GM10248 (cell line): ENCODE measurements around the gene CHCHD6.
"Not testable (repeated sequence)": the region's sequence is repeated elsewhere in the genome, so short reads cannot be mapped to it uniquely, and the experiment has no call there.

Experiments
- CTCF ChIA-PET: fragments of 300-600 bp; sonication (Branson Sonifier 250); formaldehyde crosslinking; extraction: SDS; loops from one replicate; lab custom pipeline; 2021; ENCODE audit warnings: antibody characterized with exemption; lab: Yijun Ruan, JAX
- POLR2A ChIA-PET: fragments of 350-650 bp; sonication (Branson Sonifier 250); formaldehyde crosslinking; extraction: SDS; loops from one replicate; lab custom pipeline; 2020; ENCODE audit warnings: antibody characterized with exemption; lab: Yijun Ruan, JAX
- DNase-seq: peaks from one replicate; pipeline ENCODE4 v3.0.0; 2012; ENCODE audit errors: extremely low spot score
- TF ChIP-seq, protein P1 (sequence below): IDR thresholded peaks from 2 replicates; pipeline ENCODE4 v1.5.1; 2012; ENCODE audit warnings: mild to moderate bottlenecking, low read depth; ENCODE audit errors: extremely low read depth, missing control alignments, control extremely low read depth

Gene CHCHD6

DNA sequence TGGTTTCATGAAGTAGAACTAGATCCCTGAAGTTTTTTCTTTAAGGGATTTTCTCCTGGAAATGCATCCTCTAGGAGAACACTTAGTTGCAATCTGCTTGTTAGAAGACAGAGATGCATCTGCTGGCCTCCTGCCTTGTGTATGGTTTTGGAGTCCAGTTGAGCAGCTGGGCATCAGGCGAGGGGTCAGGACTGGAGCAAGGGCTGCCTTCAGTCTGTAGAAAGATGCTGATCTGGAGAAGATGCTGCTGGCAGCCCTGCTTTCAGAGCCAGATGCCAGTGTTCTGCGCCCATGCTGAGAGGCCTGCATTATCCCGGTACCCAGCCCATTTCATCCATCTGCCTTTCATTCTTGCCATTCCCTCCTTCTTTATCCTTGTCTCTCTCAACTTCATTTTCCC, 77.4 kb downstream of the CHCHD6 start:
- CTCF ChIA-PET = no interaction called here
- POLR2A ChIA-PET = no interaction called here
- no peak for DNase-seq
- TF ChIP-seq, protein P1, sequence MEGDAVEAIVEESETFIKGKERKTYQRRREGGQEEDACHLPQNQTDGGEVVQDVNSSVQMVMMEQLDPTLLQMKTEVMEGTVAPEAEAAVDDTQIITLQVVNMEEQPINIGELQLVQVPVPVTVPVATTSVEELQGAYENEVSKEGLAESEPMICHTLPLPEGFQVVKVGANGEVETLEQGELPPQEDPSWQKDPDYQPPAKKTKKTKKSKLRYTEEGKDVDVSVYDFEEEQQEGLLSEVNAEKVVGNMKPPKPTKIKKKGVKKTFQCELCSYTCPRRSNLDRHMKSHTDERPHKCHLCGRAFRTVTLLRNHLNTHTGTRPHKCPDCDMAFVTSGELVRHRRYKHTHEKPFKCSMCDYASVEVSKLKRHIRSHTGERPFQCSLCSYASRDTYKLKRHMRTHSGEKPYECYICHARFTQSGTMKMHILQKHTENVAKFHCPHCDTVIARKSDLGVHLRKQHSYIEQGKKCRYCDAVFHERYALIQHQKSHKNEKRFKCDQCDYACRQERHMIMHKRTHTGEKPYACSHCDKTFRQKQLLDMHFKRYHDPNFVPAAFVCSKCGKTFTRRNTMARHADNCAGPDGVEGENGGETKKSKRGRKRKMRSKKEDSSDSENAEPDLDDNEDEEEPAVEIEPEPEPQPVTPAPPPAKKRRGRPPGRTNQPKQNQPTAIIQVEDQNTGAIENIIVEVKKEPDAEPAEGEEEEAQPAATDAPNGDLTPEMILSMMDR = no peak

DNA sequence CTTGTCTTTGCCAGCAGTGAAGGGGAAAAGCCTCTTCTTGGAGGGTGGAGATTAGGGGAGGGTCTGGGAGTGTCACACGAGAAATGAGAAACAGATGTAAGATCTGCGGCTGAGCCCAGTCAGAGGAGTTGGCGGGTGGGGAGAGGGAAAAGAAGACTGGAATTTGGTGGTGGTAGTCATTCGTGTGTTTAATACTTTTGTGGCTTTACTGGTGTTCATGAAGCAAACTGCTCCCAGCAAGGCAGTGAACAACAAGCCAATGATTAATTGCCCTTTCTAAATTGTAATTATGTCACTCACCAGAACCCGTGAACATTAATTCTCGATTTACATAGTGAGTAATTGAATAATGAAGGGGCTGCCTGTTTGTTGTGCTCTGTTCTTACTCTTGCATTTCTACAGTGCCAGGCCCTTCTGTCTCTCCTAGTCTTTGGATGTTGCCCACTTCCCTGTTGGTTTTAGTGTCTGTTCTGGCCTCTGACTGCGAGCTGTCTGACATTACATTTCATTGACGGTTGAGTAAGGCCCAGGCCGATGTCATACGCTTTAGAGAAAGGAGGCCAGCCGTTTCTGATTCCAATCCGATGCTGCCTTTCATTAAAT, 78.0 kb downstream of the CHCHD6 start:
- ChIA-PET POLR2A (no interaction called here), CTCF (no interaction called here)
- TF ChIP-seq, protein P1 = no peak
- no peak for DNase-seq

- DNase-seq = no peak
- ChIA-PET CTCF (no interaction called here), POLR2A (no interaction called here)
- TF ChIP-seq, protein P1 = no peak
Measured at GRCh38 chr3:126782536-126782935, 78.5 kb downstream of the CHCHD6 start.

DNA sequence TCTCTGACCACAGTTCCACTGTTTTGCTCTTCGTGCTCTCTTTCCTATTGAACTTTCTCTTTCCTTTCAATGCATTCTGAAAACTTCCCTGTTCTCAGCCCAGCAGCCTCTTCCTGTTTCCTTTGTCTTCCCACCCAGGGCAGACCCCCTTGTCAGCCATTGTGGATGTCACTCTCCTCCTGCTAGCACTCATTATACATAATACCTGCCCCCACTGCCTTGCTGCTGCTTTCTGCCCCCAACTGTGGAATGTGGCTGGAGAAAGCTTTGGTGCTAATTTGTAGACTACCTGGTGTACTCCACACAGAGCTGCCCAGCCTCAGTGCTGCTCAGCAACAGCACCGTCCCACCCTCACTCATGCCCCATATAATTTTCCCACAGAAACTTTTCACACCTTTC, 80.2 kb downstream of the CHCHD6 start:
- TF ChIP-seq, protein P1 = no peak
- CTCF ChIA-PET = interaction anchor here (1.3 to 1.5 kb wide), 2 partner anchors 11 kb away, joined by 3 read pairs; no protein-coding TSS in a partner anchor
- no peak for DNase-seq
- POLR2A ChIA-PET = no interaction called here

GRCh38 chr3:126791320-126791719, 87.3 kb downstream of the CHCHD6 start:
- CTCF ChIA-PET, DNase-seq, POLR2A ChIA-PET: not testable (repeated sequence)

- ChIA-PET POLR2A (no interaction called here), CTCF (interaction anchor here (0.9 kb wide), 1 partner anchor 40 kb away, joined by 3 read pairs; no protein-coding TSS in a partner anchor)
- DNase-seq = no peak
- TF ChIP-seq, protein P1 = no peak
Measured at GRCh38 chr3:126792998-126793397, 89.0 kb downstream of the CHCHD6 start.

GRCh38 chr3:126797563-126797962, 93.5 kb downstream of the CHCHD6 start:
- ChIA-PET CTCF (interaction anchor here (1.3 kb wide), 1 partner anchor 42 kb away, joined by 3 read pairs; no protein-coding TSS in a partner anchor), POLR2A (no interaction called here)

More at GRCh38 chr3:126797563-126797962, 93.5 kb downstream of the CHCHD6 start:
- no peak for DNase-seq
- TF ChIP-seq, protein P1 = no peak
